HG02852 (cell line): ENCODE results near the gene IL11.

Source experiments
- ATAC-seq: cut with Tn5 transposase; IDR thresholded peaks from one replicate; pipeline ENCODE4 v1.9.1; 2021; ENCODE audit warnings: mild to moderate bottlenecking, moderate library complexity; ENCODE audit not compliant: unreplicated experiment

The IL11 gene

DNA sequence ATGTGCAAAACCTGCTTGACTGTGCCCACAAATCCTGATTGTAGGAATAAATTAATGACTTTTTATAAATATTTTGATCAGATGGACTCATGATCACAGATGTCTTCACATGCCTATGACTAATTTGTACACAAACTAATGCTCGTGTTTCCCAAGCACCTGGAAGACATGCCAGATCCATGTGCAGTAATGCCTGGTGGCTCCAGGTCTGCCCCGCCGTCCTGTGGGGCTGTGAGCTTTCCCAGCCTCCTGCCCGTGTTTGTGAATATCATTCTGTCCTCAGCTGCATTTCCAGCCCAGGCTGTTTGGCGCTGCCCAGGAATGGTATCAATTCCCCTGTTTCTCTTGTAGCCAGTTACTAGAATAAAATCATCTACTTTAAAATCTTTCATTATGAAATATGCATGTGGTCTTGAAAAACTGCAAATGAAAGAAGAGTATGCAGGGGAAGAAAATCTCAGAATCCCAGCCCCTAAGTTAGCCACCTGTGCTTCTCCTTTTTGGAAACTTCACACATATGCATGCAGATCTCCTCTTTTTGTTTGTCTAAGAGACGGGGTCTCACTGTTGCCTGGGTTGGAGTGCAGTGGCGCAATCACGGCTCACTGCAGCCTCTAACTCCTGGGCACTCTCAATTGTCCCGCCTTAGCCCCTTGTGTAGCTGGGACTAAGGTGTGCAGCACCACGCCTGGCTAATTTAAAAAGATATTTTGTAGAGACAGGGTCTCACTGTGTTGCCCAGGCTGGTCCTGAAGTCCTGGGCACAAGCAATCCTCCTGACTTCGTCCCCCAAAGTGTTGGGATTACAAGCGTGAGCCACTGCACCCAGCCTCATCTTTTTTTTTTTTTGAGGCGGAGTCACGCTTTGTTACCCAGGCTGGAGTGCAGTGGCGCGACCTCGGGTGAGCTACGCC is 21.7 kb upstream of the IL11 start:
- ATAC-seq: no peak

DNA sequence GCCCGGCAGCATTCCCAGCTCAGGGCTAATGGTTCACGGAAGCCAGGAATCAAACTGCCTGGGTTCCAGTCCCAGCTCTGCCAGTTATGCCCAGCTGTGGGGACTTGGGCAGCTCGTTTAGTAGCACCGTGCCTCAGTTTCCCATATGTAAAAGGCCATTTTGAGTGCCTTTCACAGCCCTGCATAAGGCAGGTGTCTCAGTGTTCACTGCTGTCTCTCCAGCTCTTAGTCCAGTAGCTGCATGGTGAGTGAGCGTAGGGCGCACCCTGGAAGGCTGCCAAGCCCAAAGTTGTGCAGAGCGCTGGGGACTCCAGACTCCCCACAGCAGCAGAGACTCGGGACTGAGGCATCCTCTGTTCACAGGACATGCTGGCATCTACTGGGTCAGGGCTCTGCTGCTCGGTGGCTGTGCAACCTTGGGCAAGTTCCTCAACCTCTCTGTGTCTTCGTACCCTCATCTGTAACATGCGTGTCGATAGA is 21.0 kb upstream of the IL11 start:
- ATAC-seq: no peak

DNA sequence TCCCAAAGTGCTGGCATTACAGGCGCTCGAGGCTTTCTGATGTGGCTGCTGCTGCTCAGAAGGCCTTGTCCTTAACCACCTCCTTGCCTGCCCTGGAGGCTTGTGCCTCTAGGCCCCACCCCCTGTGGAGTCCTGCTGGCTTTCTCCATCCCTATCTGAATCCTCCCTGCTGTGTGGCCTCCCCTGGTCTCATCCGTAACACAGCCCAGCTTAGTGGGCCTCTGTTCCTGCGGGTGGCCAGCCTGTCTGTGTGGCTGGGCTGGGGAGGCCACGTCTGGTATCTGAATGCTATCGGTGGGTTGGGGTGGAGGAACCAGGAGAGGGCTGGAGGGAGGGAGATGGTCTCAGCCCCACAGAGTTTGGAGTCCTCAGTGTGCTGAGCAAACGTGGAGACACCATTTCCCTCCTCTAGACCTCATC is 20.2 kb upstream of the IL11 start:
- ATAC-seq: no peak

DNA sequence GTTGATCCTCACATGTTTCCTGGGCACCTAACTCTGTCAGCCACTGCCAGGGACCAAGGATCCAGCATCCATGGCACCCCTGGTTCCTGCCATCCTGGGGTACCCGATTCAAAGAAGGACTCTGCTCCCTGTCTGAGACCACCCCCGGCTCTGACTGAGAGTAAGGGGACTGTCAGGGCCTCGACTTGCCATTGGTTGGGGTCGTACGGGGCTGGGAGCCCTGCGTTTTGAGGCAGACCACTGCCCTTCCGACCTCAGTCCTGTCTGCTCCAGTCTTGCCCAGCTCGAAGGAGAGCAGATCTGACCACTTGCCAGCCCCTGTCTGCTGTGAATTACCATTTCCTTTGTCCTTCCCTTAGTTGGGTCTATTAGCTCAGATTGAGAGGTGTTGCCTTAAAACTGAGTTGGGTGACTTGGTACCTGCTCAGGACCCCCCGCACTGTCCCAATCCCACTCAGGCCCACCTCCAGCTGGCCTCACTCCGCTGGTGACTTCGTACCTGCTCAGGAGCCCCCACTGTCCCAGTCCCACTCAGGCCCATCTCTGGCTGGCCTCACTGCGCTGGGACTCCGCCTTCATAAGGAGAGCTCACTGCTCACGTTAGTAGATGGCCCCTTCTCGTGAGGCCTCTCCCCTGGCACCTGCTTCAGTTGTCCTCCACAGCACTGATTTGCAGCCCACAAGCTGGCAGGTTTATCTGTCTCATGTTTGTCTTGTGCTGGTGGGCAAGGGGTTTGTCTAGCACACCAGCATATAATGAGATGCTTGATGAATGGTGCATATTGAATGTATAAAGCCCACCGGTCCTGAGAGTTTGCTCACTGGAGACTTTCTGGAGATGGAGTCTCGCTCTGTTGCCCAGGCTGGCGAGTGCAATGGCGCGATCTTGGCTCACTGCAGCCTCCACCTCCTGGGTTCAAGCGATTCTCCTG is 19.4 kb upstream of the IL11 start:
- ATAC-seq: no peak

DNA sequence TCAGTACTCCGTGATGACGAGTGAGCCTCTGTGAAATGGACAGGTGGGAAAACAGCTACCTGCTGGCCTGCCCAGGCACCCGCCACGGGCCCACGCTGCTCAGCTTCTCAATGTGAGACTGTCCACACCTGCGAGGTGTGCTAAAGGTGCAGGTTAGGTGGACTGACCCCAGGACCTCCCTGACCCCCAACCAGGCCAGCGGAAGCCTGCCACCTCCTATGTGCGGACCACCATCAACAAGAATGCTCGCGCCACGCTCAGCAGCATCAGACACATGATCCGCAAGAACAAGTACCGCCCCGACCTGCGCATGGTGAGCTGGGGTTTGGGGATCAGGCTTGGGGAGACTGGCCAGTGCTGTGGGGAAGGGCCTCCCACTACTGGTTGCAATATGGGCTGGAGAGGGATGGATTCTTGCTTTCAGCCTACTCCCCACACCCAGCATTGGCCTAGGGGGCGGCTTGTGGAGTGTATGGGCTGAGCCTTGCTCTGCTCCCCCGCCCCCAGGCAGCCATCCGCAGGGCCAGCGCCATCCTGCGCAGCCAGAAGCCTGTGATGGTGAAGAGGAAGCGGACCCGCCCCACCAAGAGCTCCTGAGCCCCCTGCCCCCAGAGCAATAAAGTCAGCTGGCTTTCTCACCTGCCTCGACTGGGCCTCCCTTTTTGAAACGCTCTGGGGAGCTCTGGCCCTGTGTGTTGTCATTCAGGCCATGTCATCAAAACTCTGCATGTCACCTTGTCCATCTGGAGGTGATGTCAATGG is 17.7 kb upstream of the IL11 start:
- no peak for ATAC-seq

DNA sequence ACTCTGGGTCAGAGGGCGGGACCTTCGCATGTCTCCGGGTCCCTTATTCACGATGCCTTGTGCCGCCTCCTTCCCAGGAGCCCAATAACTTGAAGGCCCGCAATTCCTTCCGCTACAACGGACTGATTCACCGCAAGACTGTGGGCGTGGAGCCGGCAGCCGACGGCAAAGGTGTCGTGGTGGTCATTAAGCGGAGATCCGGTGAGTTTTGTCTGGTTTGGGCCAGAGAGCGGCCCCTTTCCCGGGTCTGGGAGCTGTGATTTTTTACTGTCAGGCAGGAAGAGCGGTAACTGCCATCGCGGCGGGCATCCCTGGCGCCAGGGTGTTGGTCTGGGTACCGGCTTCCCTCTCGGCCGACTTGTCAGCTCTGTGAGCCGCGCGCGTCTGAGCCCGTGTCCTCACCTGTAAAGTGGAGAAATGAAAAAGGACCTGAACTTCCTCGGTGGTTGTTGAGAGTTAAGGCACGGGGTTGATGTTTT is 16.3 kb upstream of the IL11 start:
- no peak for ATAC-seq

DNA sequence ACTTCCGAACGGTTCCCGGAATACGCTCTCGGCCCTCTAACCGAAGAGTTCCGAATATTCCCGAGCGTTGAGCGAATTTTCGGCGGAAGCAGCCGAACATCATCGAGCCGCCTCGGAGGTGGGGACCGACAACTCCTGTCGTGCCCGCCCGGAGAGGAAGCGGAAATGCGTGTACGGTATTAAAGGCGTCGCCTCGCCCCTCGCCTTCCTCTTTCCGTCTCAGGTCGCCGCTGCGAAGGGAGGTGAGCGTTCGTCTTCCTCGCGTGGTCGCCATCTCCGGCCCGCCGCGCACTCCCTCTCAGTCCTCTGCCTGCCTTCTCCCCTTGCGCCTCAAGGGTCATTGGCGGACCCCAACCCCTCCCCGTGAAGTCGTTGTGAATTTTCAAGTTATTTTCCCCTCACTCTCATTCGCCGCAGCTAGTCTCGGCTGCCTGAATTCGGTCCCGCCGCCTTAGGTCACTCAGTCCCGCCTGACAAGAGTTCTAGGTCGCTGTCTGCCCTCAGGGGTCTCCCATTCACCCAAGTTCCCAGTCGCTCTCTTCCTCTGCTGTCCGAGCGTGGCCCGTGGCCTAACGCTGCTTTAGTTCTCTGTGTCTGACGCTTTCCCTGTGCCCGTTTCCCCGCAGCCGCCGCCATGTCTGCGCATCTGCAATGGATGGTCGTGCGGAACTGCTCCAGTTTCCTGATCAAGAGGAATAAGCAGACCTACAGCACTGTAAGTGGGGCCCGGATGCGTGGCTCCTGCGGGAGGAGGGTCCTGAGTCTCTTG is 15.6 kb upstream of the IL11 start, which contains the start of gene RPL28:
TSS of gene RPL28 (plus strand) at position 209 of the 769 bp plus-strand sequence. CDS start at position 635, 426 bp downstream.
- ATAC-seq: peak; percentile 67

DNA sequence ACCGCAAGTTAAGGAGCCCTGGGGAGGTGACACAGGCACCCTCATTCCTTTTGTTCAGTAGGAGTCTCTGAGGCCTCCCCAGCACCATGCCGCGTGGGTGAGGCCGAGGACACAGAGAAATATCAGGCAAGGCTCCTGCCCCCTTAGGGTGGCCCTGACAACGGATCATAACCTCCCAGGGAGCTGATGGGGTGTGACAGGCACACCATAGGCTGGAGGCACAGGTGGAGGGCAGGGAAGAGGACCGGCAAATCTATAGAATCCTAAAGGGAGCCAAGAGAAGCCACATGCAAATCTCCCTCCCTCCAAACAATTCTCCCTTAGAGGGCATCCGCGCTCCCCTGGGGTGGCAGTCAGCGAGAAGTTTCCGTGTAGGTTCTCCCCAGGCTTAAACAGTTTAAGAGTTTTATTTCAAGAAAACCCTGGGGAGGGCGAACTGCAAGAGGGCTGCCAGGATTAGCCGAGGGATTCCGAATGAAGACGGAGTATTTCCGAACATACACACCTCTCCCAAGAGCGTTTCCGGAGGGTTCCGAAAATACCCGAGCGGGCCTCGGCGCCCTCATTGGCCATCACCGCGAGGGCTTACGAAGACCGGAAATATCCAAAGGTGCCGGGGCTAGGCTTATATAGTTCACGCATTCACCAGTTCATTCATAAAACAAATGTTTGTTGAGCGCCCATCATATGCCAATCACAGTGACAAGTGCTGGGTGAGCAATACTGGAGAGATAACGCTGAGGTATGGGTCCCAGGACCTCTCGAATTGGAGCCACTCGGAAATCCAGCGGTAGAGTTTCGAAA is 14.9 kb upstream of the IL11 start:
- ATAC-seq: peak; percentile 58

DNA sequence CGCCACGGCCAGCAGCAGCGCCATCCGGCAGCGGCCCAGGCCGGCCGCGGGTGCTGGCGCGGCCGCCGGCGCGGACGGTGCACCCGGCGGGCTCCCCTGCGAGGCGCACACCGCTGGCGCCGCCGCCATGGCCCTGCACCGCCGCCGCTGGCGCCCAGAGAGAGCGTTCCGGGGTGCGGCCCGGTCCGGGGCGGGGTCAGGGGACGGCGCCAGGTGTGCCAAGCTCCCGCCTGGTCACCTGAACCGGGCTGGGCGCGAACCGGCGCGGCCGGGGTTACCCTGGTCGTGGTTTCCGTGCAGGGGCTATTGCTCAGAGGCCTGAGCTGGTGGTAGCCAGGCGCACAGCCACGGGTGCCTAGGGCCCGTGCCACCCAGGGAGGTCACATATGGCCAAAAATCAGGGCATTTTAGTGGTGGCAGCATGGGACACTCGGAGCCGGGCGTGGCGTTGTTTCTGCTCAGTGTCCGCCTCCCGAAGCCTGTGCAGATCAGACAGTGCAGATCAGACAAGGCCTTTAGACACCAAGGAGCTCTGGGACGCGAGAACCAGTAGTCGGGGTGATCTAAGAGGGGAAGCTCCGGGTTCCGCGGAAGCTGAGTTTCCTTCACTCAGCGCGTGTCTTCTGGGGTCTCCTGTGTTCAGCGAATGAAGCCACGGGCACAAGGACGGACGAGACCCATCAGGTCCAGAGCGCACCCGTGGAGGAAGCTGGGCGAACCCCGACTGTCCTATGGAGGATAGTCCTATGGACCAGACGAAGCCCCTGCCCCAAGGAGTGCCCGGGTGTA is 14.1 kb upstream of the IL11 start, which contains the start of gene TMEM238:
TSS of gene TMEM238 (minus strand) at position 162 of the 789 bp plus-strand sequence. CDS start at position 129, 33 bp downstream.
- ATAC-seq: no peak

DNA sequence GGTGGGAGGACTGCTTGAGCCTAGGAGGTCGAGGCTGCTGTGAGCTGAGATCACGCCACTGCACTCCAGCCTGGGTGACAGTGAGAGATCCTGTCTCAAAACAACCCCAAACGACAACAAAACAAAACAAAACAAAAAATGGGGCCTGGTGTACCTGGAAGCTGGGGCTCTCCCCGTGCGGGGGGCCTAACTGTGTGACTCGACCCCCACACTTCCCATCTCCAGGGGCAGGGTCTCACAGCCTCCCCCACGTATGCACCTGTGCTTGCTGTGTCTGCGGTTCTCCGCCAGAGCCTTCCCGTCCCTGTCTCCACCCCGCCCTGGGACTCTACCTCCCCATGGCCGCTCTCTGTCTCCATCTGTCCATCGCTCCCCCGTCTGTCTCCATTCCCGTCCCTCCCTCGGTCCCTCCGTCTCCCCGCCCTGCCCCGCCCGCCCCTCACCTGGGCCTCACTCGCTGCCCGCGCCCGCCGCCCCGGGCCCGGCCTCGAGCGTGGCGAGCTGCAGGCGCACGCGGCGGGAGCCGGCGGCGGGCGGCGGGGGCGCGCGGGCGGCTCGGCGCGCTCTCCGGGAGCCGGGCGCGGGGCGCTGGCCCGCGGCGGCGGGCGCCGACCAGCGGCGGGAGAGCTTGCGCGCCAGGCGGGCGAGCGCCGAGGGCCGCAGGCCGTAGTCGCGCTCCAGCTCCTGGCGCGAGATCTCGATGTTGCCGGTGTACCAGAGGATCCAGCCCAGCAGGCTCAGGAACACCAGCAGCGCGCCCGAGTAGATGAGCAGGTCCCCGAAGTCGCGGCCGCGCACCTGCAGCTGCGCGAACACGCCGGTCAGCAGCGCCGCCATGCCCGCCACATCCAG is 13.2 kb upstream of the IL11 start:
- no peak for ATAC-seq

DNA sequence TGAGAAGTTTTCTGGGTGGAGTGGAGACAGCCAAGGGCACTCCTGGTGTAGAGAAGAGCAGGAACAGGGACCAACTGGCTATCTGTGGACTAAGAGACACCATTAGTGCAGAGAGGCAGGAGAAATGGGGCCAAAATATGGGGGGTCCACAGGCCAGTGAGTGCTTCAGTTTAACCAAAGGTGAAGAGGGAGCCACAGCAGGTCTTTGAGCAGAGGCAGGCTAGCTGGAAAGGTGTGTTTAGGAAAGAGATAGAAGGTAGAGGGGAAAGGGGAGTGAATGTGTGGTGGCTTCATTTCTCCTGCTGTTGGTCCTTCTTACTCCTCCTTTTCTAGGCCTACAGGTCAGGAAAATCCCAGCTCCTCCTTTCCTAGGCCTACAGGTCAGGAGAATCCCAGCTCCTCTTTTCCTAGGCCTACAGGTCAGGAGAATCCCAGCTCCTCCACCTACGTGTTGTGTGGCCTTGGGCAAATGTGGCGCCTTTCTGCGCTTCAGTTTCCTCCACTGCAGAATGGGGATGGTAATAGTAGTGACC is 12.3 kb upstream of the IL11 start:
- ATAC-seq: no peak

DNA sequence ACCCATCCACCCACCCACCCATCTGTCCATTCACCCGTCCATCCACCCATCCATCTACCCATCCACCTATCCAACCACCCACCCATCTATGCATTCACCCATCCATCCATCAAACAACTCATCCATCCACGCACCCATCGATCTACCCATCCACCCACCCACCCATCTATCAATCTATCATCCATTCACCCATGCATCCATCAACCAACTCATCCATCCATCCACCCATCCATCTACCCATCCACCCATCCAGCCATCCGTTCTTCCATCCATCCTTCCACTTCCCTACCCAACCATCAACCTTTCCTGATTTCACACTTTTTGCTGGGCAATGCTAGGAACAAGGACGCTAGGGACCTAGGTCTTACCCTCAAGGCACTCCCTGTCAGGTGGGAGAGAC is 11.8 kb upstream of the IL11 start:
- no peak for ATAC-seq

DNA sequence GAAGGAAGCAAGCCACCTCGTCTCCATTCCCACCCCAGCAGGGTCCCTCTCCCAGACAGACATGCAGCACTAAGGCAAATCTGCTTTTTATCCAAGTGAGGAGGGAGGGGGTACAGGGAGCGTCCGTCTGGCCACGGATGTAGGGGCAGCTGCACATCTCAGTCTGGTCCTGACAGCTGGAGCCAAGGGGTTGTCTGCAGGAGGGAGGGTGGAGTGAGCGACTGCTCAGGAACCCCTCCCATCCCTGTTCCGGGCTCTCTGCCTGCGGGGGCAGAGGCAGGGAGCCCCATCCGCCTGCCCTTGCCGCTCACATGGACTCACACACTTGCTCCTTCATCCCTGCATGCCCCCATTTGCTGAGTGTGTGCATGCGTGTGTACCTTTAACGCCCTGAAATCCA is 8.9 kb upstream of the IL11 start:
- ATAC-seq: no peak

DNA sequence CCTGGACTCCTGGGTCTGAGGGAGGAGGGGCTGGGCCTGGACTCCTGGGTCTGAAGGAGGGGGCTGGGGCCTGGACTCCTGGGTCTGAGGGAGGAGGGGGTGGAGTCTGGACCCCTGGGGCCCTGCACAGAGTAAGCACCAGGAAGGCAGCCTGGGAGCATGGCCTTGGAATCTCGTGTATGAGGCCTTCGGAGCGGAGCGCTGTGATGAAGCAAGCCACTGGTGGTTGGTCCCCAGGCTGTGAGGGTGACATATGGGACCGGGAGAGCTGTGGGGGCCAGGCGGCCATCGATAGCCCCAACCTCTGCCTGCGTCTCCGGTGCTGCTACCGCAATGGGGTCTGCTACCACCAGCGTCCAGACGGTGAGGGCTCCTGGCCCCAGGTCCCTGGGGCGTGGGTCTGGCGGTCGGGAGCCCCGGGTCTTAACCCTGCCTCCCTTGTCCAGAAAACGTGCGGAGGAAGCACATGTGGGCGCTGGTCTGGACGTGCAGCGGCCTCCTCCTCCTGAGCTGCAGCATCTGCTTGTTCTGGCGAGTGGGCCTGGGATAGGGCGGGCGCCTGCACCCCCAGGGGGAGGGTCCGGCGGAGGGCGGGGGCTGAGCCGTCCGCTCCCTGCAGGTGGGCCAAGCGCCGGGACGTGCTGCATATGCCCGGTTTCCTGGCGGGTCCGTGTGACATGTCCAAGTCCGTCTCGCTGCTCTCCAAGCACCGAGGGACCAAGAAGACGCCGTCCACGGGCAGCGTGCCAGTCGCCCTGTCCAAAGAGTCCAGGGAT is 7.3 kb upstream of the IL11 start:
- no peak for ATAC-seq

DNA sequence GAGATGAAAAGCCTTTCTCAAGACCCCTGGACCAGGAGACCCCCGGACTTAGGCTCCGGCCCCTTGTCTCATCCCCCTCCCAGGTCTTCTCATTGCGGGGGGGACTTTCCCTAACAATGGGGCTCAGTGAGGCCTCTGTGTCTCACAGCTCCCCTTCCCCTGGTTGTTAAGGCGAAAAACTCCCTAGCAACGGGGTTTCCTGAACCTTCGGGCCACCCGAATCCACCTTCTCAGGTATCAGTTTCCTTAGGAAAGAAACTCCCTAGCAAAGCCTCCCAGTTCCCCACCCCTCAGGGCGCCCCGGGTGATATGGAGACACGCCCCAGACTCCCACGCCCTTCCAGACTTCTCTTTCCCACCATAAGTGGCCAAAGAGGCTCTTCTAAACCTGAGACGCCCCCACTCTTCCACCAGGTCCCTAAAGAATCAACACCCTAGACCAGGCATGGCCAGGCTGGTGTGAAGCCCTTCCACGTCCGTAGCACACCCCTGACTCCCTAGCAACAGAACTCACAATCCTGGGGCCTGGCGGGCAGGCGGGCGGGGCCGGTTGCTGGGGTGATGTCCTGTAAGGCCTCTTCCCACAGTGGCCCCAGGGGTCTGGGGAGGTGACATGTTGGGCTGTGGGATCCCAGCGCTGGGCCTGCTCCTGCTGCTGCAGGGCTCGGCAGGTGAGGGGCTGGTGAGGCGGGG is 6.1 kb upstream of the IL11 start, which contains the start of gene TMEM190:
TSS of gene TMEM190 (plus strand) at position 586 of the 693 bp plus-strand sequence. CDS start at position 614, 28 bp downstream.
- no peak for ATAC-seq
